T1000 (cell line): ENCODE measurements around the gene ZNF256.

Experiments used
- DNase-seq: peaks from one replicate; lab custom pipeline; 2025; ENCODE audit warnings: mixed read lengths; lab: John Stamatoyannopoulos, UW

The ZNF256 gene

GRCh38 chr19:57947419-57948134, at the start of gene ZNF256:
TSS of gene ZNF256 (minus strand) at chr19:57947706. CDS start at chr19:57947474, 232 bp downstream.
- DNase-seq: peak; percentile 95

GRCh38 chr19:57992841-57993240, 45.3 kb upstream of the ZNF256 start:
- DNase-seq: no peak

GRCh38 chr19:57978586-57979289, 31.2 kb upstream of the ZNF256 start:
- no peak for DNase-seq

GRCh38 chr19:57974434-57974833, 26.9 kb upstream of the ZNF256 start, which contains the start of gene C19orf18:
TSS of gene C19orf18 (minus strand) at chr19:57974534. CDS start at chr19:57974432, 102 bp downstream.
- DNase-seq: no peak

GRCh38 chr19:57964761-57965160, 17.3 kb upstream of the ZNF256 start:
- no peak for DNase-seq

- DNase-seq: no peak
Measured at GRCh38 chr19:57961785-57962184, 14.3 kb upstream of the ZNF256 start.

- no peak for DNase-seq
Measured at GRCh38 chr19:57954996-57955395, 7.5 kb upstream of the ZNF256 start.

GRCh38 chr19:57949702-57950101, 2.2 kb upstream of the ZNF256 start:
- no peak for DNase-seq

- DNase-seq: no peak
Measured at GRCh38 chr19:57949296-57949695, 1.8 kb upstream of the ZNF256 start.

- no peak for DNase-seq
Measured at GRCh38 chr19:57947088-57947418, 453 bp downstream of the ZNF256 start.

GRCh38 chr19:57946316-57946715, 1.2 kb downstream of the ZNF256 start:
- no peak for DNase-seq

GRCh38 chr19:57941593-57941992, 5.9 kb downstream of the ZNF256 start:
- DNase-seq: no peak

GRCh38 chr19:57935731-57936130, 11.8 kb downstream of the ZNF256 start:
- DNase-seq: no peak

- peak; percentile 59 for DNase-seq
Measured at GRCh38 chr19:57934820-57935665, 12.5 kb downstream of the ZNF256 start, which contains the start of gene ZNF418. TSS of gene ZNF418 (minus strand) at chr19:57935402. CDS start at chr19:57933822, 1,580 bp downstream.

- DNase-seq: no peak
Measured at GRCh38 chr19:57927587-57927986, 19.9 kb downstream of the ZNF256 start.

- peak; percentile 77 for DNase-seq
Measured at GRCh38 chr19:57916168-57916995, 31.1 kb downstream of the ZNF256 start, which contains the start of gene ZNF417. TSS of gene ZNF417 (minus strand) at chr19:57916592. CDS start at chr19:57916411, 181 bp downstream.

- no peak for DNase-seq
Measured at GRCh38 chr19:57914531-57914930, 33.0 kb downstream of the ZNF256 start.

- no peak for DNase-seq
Measured at GRCh38 chr19:57907394-57907793, 40.1 kb downstream of the ZNF256 start.

- DNase-seq: no peak
Measured at GRCh38 chr19:57905258-57905657, 42.2 kb downstream of the ZNF256 start.

GRCh38 chr19:57903618-57904184, 43.8 kb downstream of the ZNF256 start:
- DNase-seq: no peak

- no peak for DNase-seq
Measured at GRCh38 chr19:57900311-57900710, 47.2 kb downstream of the ZNF256 start.
